Parathyroid adenoma (tissue), 2 donors: ENCODE data around the gene CASQ2.

Experiments
- H2AFZ ChIP-seq: fragments of 300-600 bp; sonication (generic); one replicate; pipeline ENCODE4 v1.7.0; 2017; ENCODE audit warnings: antibody characterized with exemption, mild to moderate bottlenecking
- H3K27ac ChIP-seq: fragments of 300-600 bp; sonication (generic); one replicate; pipeline ENCODE4 v1.7.0; 2017
- H3K27me3 ChIP-seq: fragments of 300-600 bp; sonication (generic); one replicate; pipeline ENCODE4 v1.7.0; 2017; ENCODE audit warnings: low read length; ENCODE audit not compliant: control insufficient read depth, insufficient read depth
- H3K36me3 ChIP-seq: fragments of 300-600 bp; sonication (generic); one replicate; pipeline ENCODE4 v1.7.0; 2017; ENCODE audit warnings: low read length; ENCODE audit not compliant: control insufficient read depth, insufficient read depth
- H3K4me1 ChIP-seq: fragments of 300-600 bp; sonication (generic); one replicate; pipeline ENCODE4 v1.7.0; 2017; ENCODE audit warnings: control low read depth
- H3K4me2 ChIP-seq: fragments of 300-600 bp; sonication (generic); one replicate; pipeline ENCODE4 v1.7.0; 2017; ENCODE audit warnings: low read length
- H3K4me3 ChIP-seq: fragments of 300-600 bp; sonication (generic); one replicate; pipeline ENCODE4 v1.7.0; 2017; ENCODE audit warnings: low read depth, low read length
- H3K79me2 ChIP-seq: fragments of 300-600 bp; sonication (generic); one replicate; pipeline ENCODE4 v1.7.0; 2017; ENCODE audit warnings: control low read depth
- H3K9ac ChIP-seq: fragments of 300-600 bp; sonication (generic); one replicate; pipeline ENCODE4 v1.7.0; 2017; ENCODE audit warnings: mild to moderate bottlenecking
- H3K9me3 ChIP-seq: fragments of 300-600 bp; sonication (generic); one replicate; pipeline ENCODE4 v1.7.0; 2017; ENCODE audit warnings: low read length; ENCODE audit not compliant: control insufficient read depth
- CTCF ChIP-seq: fragments of 300-600 bp; sonication (generic); IDR thresholded peaks from one replicate; pipeline ENCODE4 v1.7.0; 2017; ENCODE audit warnings: antibody characterized with exemption, mild to moderate bottlenecking
- donor health status: primary hyperparathyroidism.

The CASQ2 gene

GRCh38 chr1:115794976-115795639, 26.6 kb upstream of the CASQ2 start:
- TF ChIP-seq CTCF, result no peak
- Histone ChIP-seq H3K4me1 (no peaks in the 10 kb centered on the region), H3K79me2 (no peaks in the 10 kb centered on the region), H3K4me2 (no peak overlapping the region), H2AFZ (no peak overlapping the region), H3K9ac (no peak overlapping the region), H3K27me3 (no peaks in the 10 kb centered on the region), H3K9me3 (no peaks in the 10 kb centered on the region), H3K4me3 (no peak overlapping the region), H3K36me3 (no peaks in the 10 kb centered on the region), H3K27ac (no peak overlapping the region)

GRCh38 chr1:115793162-115793561, 24.6 kb upstream of the CASQ2 start:
- no peaks in the 10 kb centered on the region for H3K9me3 ChIP-seq
- H3K4me2 ChIP-seq, result no peak overlapping the region
- H3K9ac ChIP-seq, result no peak overlapping the region
- no peak overlapping the region for H2AFZ ChIP-seq
- TF ChIP-seq CTCF, result no peak
- no peak overlapping the region for H3K4me3 ChIP-seq
- H3K27me3 ChIP-seq, result no peaks in the 10 kb centered on the region
- H3K4me1 ChIP-seq, result no peaks in the 10 kb centered on the region
- no peaks in the 10 kb centered on the region for H3K79me2 ChIP-seq
- no peak overlapping the region for H3K27ac ChIP-seq
- H3K36me3 ChIP-seq, result no peaks in the 10 kb centered on the region

- Histone ChIP-seq H3K4me3 (no peak overlapping the region), H2AFZ (no peak overlapping the region), H3K4me1 (no peaks in the 10 kb centered on the region), H3K4me2 (no peak overlapping the region), H3K79me2 (no peaks in the 10 kb centered on the region), H3K9ac (no peak overlapping the region), H3K36me3 (no peaks in the 10 kb centered on the region), H3K27ac (no peak overlapping the region), H3K27me3 (no peaks in the 10 kb centered on the region), H3K9me3 (no peaks in the 10 kb centered on the region)
- no peak for TF ChIP-seq CTCF
These were observed 23.3 kb upstream of the CASQ2 start for GRCh38 chr1:115791816-115792215.

- Histone ChIP-seq H3K27ac (no peak overlapping the region), H3K36me3 (no peaks in the 10 kb centered on the region), H3K79me2 (no peaks in the 10 kb centered on the region), H3K4me3 (no peak overlapping the region), H3K9ac (no peak overlapping the region), H3K4me1 (no peaks in the 10 kb centered on the region), H3K27me3 (no peaks in the 10 kb centered on the region), H3K4me2 (no peak overlapping the region), H2AFZ (no peak overlapping the region), H3K9me3 (no peaks in the 10 kb centered on the region)
- no peak for TF ChIP-seq CTCF
These were observed 22.3 kb upstream of the CASQ2 start for GRCh38 chr1:115790846-115791245.

GRCh38 chr1:115790356-115790755, 21.8 kb upstream of the CASQ2 start:
- H3K4me2 ChIP-seq, result no peak overlapping the region
- H2AFZ ChIP-seq, result no peak overlapping the region
- no peaks in the 10 kb centered on the region for H3K4me1 ChIP-seq
- H3K4me3 ChIP-seq, result no peak overlapping the region
- H3K9ac ChIP-seq, result no peak overlapping the region
- no peaks in the 10 kb centered on the region for H3K27me3 ChIP-seq
- H3K36me3 ChIP-seq, result no peaks in the 10 kb centered on the region
- no peaks in the 10 kb centered on the region for H3K9me3 ChIP-seq
- H3K27ac ChIP-seq, result no peak overlapping the region
- TF ChIP-seq CTCF, result no peak
- H3K79me2 ChIP-seq, result no peaks in the 10 kb centered on the region
